K562 (cell line): Measurements from ENCODE around the gene PRKAG2. TPM values are rescaled to one million over a fixed set of nuclear protein-coding genes. Genes with fewer than 3 reads are reported as not detected.

Experiments used
- ATAC-seq: fragments of 200-7000 bp; cut with Tn5 transposase; 3 replicates; pipeline ENCODE4 v1.9.1; 2020; ENCODE audit warnings: moderate library complexity
- BruUV-seq: library from RNA; stranded (reverse); fragments of 400-500 nt; replicated peaks from 2 replicates; lab custom pipeline; 2021; lab: Mats Ljungman, UMichigan
- CTCF ChIA-PET: fragments of 300-600 bp; formaldehyde crosslinking; extraction: SDS; loops from one replicate; lab custom pipeline; 2021; ENCODE audit warnings: low intra/inter-chr PET ratio; lab: Yijun Ruan, JAX
- POLR2A ChIA-PET: fragments of 300-600, 350-650 bp; sonication (Branson Sonifier 250); formaldehyde crosslinking; extraction: SDS; loops from one replicate; lab custom pipeline; 2021; ENCODE audit warnings: antibody characterized with exemption, inconsistent platforms; lab: Yijun Ruan, JAX
- DNase-seq, 4 experiments: peaks; one replicate each; pipeline versions ENCODE4 v3.0.0 to v3.0.0-alpha.2; 2011 to 2018; ENCODE audit warnings: low spot score in 3 of 4, mixed read lengths in 3 of 4; ENCODE audit errors: extremely low read depth in 1 of 4
- FAIRE-seq: peaks from 2 replicates; lab custom pipeline; 2011; peaks lifted over from hg19 to GRCh38; lab: Jason Lieb, UNC
- H2AFZ ChIP-seq: 2 replicates; pipeline ENCODE4 v1.6.0; 2011; ENCODE audit warnings: low read depth, low read length, control low read depth, inconsistent platforms
- H3K27ac ChIP-seq: fragments of 200-600 bp; 3 replicates; pipeline ENCODE4 v1.8.0; 2011; ENCODE audit warnings: low read depth, mild to moderate bottlenecking, control low read depth, inconsistent platforms, low read length, moderate library complexity, mixed read lengths; ENCODE audit errors: extremely low read depth
- H3K27me3 ChIP-seq, 2 experiments: fragments of 300-600 bp in 1 of 2; 2 replicates in 1 of 2; 3 replicates in 1 of 2; pipeline versions ENCODE4 v1.6.0 to v1.8.0; 2011; ENCODE audit warnings: inconsistent platforms in 2 of 2, low read length in 2 of 2, mild to moderate bottlenecking in 1 of 2, mixed read lengths in 1 of 2, moderate library complexity in 1 of 2; ENCODE audit not compliant: control insufficient read depth in 2 of 2, insufficient read depth in 2 of 2
- H3K36me3 ChIP-seq: fragments of 300-600 bp; 3 replicates; pipeline ENCODE4 v1.8.0; 2011; ENCODE audit warnings: mild to moderate bottlenecking, low read length, inconsistent platforms; ENCODE audit not compliant: control insufficient read depth, insufficient read depth
- H3K4me1 ChIP-seq, 2 experiments: fragments of 200-600 bp in 1 of 2; replicated peaks in 1 of 2; 2 replicates in 1 of 2; 3 replicates in 1 of 2; pipeline versions ENCODE4 v1.5.1 to v1.8.0; 2011; ENCODE audit warnings: inconsistent platforms in 2 of 2, low read length in 2 of 2, mild to moderate bottlenecking in 1 of 2, mixed read lengths in 1 of 2, moderate library complexity in 1 of 2; ENCODE audit not compliant: control insufficient read depth in 2 of 2, insufficient read depth in 2 of 2
- H3K4me2 ChIP-seq: 2 replicates; pipeline ENCODE4 v1.6.1; 2011; ENCODE audit warnings: low read length, control low read depth, inconsistent platforms, mixed read lengths; ENCODE audit not compliant: insufficient read depth
- H3K4me3 ChIP-seq: fragments of 200-600 bp; sonication (generic), shearing (Covaris generic); 2 replicates; pipeline ENCODE4 v1.5.1; 2016; ENCODE audit warnings: control low read depth, inconsistent platforms
- H3K79me2 ChIP-seq: fragments of 200-600 bp; 3 replicates; pipeline ENCODE4 v1.8.0; 2011; ENCODE audit warnings: low read length, inconsistent platforms; ENCODE audit not compliant: control insufficient read depth, insufficient read depth
- H3K9ac ChIP-seq, 2 experiments: 2 replicates each; pipeline versions ENCODE4 v1.6.0 to v1.6.1; 2011; ENCODE audit warnings: low read depth in 2 of 2, low read length in 2 of 2, control low read depth in 1 of 2, inconsistent platforms in 1 of 2, mild to moderate bottlenecking in 1 of 2, mixed read lengths in 1 of 2; ENCODE audit not compliant: insufficient read depth in 1 of 2
- H3K9me1 ChIP-seq: one replicate; pipeline ENCODE4 v1.6.0; 2011; ENCODE audit warnings: inconsistent platforms, mild to moderate bottlenecking, low read length, moderate library complexity; ENCODE audit not compliant: control insufficient read depth, insufficient read depth
- H3K9me3 ChIP-seq: replicated peaks from 2 replicates; pipeline ENCODE4 v1.5.1; 2011; ENCODE audit warnings: low read depth, low read length, inconsistent platforms; ENCODE audit not compliant: control insufficient read depth, insufficient read depth
- H4K20me1 ChIP-seq: replicated peaks from 2 replicates; pipeline ENCODE4 v1.6.1; 2011; ENCODE audit warnings: low read length, inconsistent platforms, mixed read lengths; ENCODE audit not compliant: control insufficient read depth, insufficient read depth
- DDX20 ChIP-seq: fragments of 450-650 bp; IDR thresholded peaks from 2 replicates; pipeline ENCODE4 v1.6.1; 2016; ENCODE audit warnings: missing genetic modification characterization, low read depth, mild to moderate bottlenecking, missing compliant biosample characterization, moderate library complexity
- ELF2 ChIP-seq: fragments of 250-450 bp; sonication (Bioruptor Pico); IDR thresholded peaks from 2 replicates; pipeline ENCODE4 v1.5.0; 2021; ENCODE audit warnings: mild to moderate bottlenecking
- KDM5B ChIP-seq: fragments of 200-600 bp; sonication (generic); IDR thresholded peaks from 2 replicates; pipeline ENCODE4 v1.6.1; 2012; ENCODE audit warnings: low read depth, mild to moderate bottlenecking, moderate library complexity, low read length, control low read depth, inconsistent platforms; ENCODE audit not compliant: insufficient replicate concordance
- TSC22D4 ChIP-seq: fragments of 450-650 bp; IDR thresholded peaks from 2 replicates; pipeline ENCODE4 v1.6.1; 2016; ENCODE audit warnings: missing genetic modification characterization, missing biosample characterization, control low read depth
- XRCC3 ChIP-seq: fragments of 450-650 bp; IDR thresholded peaks from 2 replicates; pipeline ENCODE4 v1.6.1; 2017; ENCODE audit warnings: mild to moderate bottlenecking, moderate library complexity
- WGBS: fragments of 100-300 bp; shearing (Covaris generic); methylation state at CpG from one replicate; pipeline ENCODE4 v1.1.6; 2016; ENCODE audit warnings: low coverage, mixed read lengths; ENCODE audit not compliant: insufficient coverage; ENCODE audit errors: missing lambda C conversion rate; 5-methylcytosine and 5-hydroxymethylcytosine counted together
- in situ Hi-C: fragments of 300-500 bp; cut with MboI; formaldehyde crosslinking; loops from 4 replicates; pipeline ENCODE4 v1.15.0; 2018; ENCODE audit warnings: inconsistent platforms, mixed read lengths
- intact Hi-C: fragments of 100-400 bp; cut with micrococcal nuclease; formaldehyde crosslinking; loops from 2 replicates; pipeline ENCODE4 v1.14.2; 2022
- polyA plus RNA-seq, 8 experiments: library from polyadenylated mRNA; depleted of rRNA in 4 of 8; stranded (reverse) in 5 of 8; unstranded in 3 of 8; fragments of >200 nt; fragmentation: Nextera tagmentation in 2 of 8; fragmentation: Illumina TruSeq in 1 of 8; extraction: Ambion mirVana in 2 of 8; extraction: Trizol in 1 of 8; gene quantifications; 2 replicates each; pipeline versions ENCODE4 v1.2.1 to v1.2.3, GENCODE V29; 2011 to 2014; ENCODE audit warnings: inconsistent platforms in 1 of 8, missing spikeins in 1 of 8
- total RNA-seq, 7 experiments: library from RNA; depleted of rRNA in 6 of 7; stranded (reverse); fragments of >200 nt in 6 of 7; fragmentation: Illumina TruSeq in 2 of 7; extraction: Trizol in 2 of 7; gene quantifications; 2 replicates each; pipeline versions ENCODE4 v1.2.1 to v1.2.3, GENCODE V29; 2011 to 2021; ENCODE audit warnings: low replicate concordance in 1 of 7

Gene PRKAG2
- total and polyA plus RNA-seq, 9 of the 15 experiments (the other 6 are each of a cell fraction or from before 2014, with no cell fraction given): 0.99 to 5.6 (median 3.3) TPM

GRCh38 chr7:151884312-151885201 is 7.6 kb upstream of the PRKAG2 start:
- Histone ChIP-seq H3K4me1 (no peaks in the 10 kb centered on the region), H3K9me1 (no peaks in the 10 kb centered on the region), H3K9ac (no peak overlapping the region), H3K4me2 (no peak overlapping the region), H3K4me3 (no peak overlapping the region), H3K27me3 (peaks cover 32 to 59% of the 10 kb centered on the region in 2 experiments), H3K36me3 (no peaks in the 10 kb centered on the region), H3K9me3 (no peaks in the 10 kb centered on the region), H4K20me1 (no peaks in the 10 kb centered on the region; the same call in 1 of the 2 replicates)
- POLR2A ChIA-PET: interaction anchor here (0.6 kb wide), 1 partner anchor 20 kb away, joined by 4 read pairs; no protein-coding TSS in a partner anchor
- DNase-seq: no peak
- CTCF ChIA-PET: no interaction called here
- WGBS: 0% methylated on average over 15 of the region's 15 CpGs
- in situ Hi-C loops (no loop called here), intact Hi-C loops (no loop called here)
- no peak for FAIRE-seq
- no peak for ATAC-seq
- TF ChIP-seq ELF2 (CRISPR knock-in tag): no peak
- TF ChIP-seq XRCC3: no peak
- no peak for TF ChIP-seq DDX20 (tag)
- no peak for TF ChIP-seq TSC22D4 (tag)
- no peak for TF ChIP-seq KDM5B
- TF ChIP-seq, all 486 proteins: peak for 0
- no peak overlapping the region for H3K27ac ChIP-seq
- no peak overlapping the region for H2AFZ ChIP-seq
- BruUV-seq: no TSS peak
- no peaks in the 10 kb centered on the region for H3K79me2 ChIP-seq
